ENCODE measurements around the gene MSMB.
"Not testable (repeated sequence)": the region's sequence is repeated elsewhere in the genome, so short reads cannot be mapped to it uniquely, and the experiment has no call there.

The MSMB gene, protein sequence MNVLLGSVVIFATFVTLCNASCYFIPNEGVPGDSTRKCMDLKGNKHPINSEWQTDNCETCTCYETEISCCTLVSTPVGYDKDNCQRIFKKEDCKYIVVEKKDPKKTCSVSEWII

DNA sequence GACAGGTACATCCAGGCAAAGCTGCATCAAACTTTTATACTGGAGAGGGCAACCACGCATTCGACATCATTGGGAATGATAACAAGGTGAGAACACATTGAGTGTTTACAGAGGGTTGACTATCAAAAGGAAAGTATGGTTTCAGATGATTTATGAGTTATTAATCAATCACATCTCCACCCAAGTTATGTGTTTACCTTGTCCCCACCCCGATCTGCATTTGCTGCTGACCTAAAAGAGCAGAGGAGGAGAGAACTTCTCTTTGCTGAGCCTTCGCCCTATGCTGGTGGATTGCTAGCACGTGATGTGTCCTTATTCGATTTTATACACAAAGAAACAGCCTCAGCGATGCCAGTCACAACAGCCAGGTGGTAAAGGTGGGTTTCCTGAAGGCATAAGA, at the start of gene MSMB:
Gene MSMB, minus strand, starts transcription at position 9 of the 400 bp plus-strand sequence. CDS start 32 bp downstream, outside the sequence.
- DNase-seq: no peak

DNA sequence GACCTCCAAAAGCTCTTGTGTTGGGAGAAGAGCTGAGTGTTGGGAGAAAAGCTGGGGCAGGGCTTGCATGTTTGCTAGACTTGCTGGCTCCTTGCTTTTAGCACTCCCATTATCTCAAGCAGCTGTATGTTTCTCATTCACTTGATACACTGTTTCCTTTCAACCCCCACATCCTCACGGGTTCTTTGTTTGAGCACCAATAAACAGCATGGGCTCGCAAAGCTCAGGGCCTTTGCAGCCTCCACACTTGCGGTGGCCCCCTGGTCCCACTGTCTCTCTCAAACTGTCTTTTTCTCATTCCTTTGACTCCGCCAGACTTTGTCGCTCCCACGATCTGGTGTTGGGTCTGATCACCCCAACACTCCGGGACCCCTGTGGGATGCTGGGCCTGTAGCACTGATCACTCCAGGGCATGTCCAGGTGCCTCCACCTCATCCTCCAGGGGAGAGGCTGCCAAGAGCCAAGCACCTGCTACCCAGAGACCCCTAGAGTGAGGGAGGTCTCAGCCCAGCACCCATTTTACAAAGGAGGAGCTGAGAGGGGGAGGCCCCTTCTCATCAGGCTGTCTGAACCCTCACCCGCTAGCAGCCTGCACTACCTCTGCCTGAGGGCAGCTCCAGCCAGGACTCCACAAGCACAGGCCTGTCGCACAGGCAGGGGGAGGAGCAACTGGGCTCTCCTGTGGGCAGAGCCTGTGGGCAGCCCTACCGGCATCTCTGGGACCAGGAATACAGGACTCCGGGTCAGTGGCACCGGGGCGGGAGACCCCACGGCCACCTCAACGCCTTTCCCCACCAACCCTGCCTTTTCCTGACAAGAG, 49.1 kb upstream of the MSMB start:
- peak; percentile 38 for DNase-seq

DNA sequence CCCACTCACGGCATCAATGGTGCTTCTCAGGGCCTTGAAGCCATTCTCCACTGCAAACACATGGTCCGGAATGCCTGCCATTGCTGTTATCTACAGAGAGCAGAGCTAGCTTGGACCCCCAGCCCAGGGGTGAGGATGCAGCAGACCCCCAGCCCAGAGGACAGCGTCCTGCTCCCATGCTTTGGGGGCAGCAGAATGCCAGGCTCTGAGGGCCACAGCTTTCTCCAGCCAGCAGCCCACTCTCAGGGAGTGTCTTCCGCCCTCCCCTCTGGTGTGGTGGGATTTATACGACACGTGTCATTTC, 48.1 kb upstream of the MSMB start:
- DNase-seq: no peak

DNA sequence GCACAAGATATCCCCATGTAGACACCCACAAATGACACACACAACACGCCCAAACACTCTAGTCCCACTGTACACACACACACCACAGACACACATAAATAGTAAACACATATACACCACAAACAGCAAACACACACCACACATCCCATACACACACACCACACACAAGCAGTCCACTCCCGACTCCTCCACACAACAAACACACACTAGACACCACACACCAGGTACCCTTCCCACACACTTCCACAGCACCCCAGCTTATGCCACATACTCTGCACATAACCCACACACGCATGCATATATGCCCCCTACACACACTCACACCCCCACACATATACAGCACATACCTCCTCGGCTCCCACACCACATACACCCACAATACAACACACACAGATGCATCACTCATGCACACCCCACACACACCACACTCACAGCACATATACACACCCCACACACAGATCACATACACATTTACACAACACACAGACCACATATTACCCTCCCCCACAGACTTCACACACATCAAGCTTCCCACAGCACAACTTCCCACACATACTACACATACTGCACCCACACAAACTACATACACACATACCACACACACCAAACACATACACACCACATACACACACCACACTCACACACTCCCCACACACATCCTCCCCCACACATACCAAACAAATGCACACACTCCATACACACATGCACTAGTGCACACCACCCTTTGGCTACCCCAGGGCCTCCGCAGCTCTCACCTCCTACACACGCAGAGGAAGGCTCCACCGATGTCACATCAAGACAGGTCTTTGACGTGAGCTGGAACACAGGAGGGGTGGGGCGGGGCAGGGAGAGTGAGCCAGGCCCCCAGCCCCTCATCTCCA, 47.5 kb upstream of the MSMB start:
- DNase-seq: peak; percentile 51

DNA sequence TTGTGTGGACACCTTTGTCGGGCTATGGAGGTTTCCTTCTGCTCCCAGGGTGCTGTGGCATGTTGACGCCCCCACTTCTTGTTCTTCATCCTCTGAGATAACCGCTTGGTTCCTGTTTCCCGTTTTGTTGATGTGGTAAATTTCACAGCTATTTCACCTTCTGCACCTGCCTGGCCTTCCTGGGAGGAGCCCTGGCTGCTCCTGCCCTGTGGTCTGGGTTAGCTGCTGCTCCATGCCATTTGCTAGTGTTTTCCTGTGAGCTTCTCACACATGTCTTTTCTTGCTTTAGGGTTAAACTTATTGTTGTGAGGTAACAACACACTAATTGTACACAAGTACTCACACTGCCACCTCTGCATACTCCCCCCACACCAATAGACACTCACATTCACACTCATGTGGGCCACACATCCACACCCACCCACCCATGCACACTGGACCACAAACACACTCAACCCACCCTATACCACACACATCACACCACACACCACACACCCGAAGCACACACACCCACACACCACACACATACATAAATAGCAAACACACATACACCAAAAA, 46.5 kb upstream of the MSMB start:
- DNase-seq: peak; percentile 20

DNA sequence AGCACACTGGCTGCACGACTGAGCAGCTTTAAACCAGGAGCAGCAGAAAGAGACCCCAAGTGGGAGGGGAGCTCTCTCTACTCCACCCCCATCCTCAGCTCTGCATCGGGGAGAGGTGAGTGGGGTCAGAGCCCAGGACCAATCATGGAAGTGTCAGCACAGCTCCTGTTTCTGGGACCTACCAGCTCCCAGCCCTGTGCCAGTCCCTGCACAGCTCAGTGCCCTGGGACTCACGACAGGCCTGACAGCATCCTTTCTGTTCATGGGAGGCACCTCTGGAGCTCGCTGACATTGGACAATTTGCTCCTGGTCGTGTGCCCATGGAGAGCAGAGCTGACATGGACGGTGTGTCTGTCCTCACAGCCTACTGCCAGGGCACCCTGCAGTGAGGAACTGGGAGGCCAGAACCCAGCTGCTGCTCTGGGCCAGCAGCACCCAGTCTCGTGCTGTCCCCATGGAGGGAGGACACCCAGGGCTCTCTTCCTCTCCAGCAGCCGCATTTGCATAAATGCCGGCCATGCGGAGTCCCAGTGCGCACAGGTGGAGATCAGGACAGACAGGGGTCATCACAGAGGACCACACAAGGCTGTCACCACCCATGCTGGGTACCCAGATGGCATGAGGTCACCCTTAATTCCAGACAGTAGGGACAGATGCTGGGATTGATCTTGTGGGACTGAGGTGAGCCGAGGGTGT, 45.9 kb upstream of the MSMB start:
- DNase-seq: peak; percentile 14

DNA sequence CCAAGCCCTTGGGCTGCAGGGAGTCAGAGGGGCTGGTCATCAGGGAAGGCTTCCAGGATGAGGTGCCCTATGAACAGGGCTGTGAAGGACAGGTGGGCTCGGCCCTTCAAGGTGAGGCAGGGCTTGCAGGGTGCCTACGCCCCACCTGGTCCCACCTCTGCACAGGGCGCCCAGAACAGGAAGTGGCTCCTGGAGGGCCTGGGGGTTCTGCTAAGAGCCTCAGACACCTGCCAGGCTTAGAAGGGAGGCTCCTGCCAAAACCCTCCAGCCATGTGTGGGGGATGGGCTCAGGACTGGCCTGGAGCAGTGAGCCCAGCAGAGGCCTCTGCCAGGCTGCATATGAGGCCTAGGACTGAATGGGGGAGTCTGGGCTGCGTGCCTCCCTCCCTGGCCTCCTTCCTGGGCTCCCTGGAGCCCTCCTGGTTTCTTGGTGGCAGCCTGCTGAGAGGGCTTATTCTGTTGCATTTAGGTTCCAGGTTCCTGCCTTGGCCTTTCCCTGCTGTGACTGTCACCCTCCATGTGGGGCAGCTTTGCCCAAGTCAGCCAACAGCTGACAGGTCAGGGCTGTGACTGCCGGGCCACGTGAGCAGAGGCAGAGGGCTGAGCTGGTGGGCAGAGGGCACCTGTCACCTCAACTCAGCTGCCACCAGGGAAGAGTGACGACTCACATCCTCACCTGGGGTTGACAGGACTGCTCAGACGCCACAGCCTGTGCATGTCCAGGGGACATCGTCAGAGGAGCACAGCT, 45.2 kb upstream of the MSMB start:
- peak; percentile 33 for DNase-seq

DNA sequence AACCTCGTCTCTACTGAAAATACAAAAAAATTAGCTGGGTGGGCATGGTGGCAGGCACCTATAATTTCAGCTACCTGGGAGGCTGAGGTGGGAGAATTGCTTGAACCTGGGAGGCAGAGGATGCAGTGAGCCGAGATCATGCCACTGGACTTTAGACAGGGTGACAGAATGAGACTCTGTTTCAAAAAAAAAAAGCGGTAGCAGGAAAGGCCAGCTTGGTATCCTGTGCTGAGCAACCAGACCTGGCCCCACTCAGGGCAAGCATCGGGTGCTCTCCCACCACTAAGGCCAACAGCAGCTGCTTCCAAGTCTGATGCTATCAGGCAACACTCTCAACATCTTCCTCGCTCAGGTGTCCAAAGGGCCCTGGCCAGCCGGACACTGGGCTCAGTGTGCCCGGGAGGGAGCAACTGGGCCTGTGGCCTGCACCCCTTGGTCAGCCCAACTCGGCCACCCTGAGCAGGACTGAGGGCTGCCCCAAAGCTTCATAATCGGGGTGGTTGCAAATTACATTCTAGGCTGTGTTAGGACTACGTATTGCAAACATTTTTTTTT, 44.3 kb upstream of the MSMB start:
- DNase-seq: no peak

DNA sequence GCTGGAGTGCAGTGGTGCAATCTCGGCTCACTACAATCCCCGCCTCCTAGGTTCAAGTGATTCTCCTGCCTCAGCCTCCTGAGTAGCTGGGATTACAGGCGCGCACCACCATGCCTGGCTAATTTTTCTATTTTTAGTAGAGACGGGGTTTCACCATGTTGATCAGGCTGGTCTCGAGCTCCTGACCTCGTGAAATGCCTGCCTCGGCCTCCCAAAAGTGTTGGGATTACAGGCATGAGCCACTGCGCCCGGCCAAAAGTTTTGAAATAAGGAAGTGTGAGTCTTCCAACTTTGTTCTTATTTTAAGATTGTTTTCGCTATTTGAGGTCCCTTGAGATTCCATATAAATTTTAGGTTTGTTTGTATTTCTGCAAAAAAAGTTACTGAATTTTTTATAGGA, 41.3 kb upstream of the MSMB start:
- not testable (repeated sequence) for DNase-seq

DNA sequence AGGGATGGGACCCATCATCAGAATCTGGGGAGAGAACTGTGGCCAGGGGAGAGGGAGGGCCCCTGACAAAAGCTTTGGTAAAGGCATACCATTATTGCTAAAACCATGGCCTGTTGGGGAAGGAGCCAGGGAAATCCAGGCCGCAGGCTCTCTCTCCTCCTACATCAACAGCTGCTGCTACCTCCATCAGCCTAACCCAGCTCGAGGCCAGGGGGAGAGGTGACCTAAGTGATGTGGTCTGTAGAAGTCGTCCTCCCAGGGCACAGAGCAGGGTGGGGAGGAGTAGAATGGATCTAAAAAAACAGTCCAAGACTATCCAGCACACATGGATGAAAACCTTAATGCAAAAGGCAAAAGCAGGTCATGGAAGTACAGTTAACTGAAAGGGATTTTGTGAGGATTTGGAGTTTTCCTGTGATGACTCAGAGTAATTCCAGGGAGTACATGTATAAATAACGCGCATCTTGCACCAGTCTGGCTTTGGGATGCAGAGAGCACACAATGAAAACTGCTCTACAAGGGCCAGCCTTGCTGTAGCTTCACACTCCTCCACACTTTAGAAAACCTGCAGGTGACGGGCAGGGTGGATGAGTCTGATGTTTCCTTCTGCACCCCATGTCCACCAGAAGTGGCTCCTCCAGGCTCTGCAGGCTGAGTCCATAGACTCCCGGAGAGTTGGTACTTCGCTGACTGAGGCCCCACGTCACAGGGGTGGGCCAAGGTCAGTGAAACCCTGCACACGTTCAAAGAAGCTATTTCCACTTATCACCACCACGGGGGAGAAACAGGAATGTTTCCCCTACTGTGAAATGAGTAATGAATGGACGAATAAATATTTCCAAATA, 38.5 kb upstream of the MSMB start:
- DNase-seq: no peak

DNA sequence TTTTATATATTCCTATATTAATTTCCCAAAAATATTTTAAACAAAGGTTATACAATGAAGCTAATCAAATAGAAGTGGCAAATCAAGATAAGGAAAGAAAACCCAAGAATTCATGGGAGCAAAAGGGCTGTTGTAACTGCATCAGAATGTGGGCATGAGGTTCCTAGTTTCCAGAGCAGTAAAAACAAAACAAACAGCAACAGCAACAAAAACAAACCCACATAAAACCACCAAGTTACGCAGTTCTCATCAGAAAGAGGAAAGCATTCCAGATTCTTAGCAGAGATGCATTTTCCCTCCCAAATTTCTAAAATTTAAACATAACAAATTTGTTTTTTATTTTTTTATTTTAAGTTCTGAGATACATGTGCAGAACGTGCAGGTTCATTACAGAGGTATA, 34.8 kb upstream of the MSMB start:
- no peak for DNase-seq

DNA sequence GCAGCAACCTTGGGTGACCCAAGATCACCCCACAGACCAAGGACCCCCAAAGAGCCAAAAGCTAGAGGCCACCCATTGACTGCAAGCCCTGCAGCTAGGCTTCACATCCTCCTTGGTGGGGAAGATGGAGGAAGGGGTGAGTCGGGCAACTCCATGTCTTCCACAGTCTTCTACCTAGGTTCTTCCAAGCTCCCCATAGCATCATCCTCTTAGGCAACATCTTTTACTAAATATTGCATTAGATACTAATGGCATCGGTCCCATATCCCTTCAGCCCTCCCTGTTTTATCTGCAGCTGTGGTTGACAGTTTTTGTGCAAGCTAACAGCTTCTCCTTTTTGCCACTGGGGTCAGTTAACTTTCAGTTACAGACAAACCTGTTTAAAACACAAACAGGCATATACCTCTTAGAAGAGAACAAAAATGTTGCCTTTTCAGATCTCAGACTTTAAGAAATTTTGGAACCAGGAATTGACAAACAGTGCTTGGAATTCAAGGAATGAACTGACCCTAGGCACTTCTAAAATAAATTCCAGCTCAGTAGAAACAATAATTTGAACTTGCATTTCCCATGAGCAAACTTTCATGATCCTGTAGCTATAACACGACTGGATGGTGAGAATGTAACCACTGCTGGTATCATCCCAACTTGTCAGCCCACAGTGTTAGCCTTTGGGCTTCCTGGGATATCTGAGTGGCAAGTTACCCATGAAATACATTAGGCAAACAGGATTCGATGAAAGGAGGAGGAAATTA, 33.9 kb upstream of the MSMB start:
- DNase-seq: no peak

DNA sequence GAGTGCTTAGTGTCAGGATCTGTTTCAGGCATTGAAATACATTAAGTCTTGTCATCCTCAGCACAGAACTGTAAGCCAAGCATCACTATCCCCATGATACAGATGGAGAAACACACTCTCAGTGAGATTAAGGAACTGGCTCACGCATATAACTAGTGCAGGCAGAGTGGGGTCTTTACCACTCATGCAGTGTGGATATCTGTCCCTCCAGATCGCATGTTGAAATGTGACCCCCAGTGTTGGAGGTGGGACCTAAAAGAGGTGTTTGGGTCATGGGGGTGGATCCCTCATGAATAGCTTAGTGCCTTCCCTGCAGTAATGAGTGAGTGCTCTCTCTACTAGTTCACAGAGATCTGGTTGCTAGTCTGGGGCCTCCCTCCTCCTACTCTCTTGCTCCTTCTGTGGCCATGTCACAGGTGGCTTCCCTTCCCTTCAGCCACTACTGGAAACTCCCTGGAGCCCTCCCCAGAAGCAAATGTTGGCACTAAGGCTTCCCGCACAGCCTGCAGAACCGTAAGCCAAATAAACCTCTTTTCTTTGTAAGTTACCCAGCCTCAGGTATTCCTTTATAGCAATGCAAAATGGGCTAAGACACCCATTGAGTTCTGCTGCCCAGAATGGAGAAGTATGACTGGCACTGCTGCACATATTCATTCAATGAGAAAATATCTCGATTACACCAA, 31.8 kb upstream of the MSMB start:
- DNase-seq: no peak

DNA sequence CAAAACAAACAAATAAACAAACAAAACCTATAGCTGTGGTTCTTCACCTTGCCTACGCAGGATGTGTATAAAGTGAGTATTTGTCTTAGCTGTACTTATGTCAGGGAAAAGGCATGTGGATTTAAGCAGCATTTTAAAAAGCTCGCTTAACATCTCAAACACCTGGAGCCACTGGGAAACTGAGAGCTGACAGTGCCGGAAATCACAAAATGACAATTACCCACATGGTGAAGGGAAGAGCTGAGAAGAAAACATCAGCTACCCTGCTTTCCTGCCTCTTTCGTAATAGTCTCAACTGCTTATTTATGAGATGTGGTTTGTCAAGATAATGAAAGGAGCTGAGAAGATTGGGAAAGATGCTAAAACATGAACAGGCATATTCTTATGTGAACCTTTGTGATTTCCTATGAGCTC, 31.1 kb upstream of the MSMB start:
- DNase-seq: no peak

DNA sequence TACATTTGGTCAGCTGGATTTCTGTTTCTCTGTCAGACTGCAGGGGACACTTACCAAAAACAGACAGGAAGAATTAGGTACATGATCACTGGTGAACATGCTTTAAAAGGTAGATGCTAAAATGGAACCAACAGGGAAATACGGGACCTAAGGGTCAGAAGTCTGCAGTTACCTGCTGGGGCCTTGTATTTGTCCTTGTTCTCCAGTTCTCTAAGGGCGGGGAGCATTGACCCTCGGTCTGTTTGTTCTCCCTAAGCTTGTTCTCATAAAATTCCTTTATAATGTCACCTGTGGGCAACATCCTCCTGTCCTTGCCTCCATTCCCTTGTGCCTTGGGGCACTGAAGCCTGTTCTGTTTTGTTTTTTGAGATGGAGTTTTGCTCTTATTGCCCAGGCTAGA, 29.8 kb upstream of the MSMB start:
- DNase-seq: no peak

DNA sequence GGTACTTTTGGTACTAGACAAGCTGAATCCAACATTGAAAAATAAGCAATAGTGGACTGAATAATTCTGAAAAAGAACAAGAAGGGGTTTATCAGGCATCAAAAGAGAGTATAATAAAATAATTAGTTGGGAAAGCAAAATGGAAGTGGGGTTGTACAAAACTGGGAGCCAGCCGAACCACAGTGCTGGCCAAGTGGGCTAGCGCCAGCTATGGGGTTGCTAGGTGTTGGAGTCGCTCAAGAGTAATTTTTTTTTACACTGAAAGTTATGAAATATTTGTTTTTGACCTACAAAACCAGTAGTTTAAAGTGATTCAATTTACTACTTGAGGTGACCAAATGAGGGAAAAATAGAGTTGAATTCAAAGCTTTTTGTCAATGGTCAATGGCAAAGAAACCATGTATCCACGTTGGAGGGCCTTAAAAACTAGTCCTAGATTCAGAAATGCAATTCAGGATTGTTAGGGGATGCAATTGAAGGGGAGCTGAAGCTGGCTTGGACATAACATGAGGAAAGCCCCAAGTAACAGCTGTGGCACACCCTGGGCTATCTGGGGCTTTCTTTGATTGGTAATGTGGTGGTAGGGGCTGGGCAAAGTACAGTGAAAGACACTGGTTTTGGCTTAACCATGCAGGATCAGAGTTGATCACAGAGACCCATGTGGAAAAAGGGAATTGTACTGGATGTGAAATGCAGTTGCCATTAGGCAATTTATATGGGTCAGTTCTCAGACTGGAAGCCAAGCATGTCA, 28.3 kb upstream of the MSMB start:
- no peak for DNase-seq

DNA sequence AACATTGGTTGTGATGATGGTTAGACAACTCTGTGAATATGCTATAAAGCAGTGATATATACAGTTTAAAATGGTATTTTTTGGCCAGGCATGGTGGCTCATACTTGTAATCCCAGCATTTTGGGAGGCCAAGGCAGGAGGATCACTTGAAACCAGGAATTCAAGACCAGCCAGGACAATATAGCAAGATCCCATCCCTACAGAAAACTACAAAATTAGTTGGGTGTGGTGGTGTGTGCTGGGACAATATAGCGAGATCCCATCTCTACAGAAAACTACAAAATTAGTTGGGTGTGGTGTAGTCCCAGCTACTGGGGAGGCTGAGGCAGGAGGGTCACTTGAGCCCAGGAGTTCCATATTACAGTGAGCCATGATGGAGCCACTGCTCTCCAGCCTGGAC, 27.5 kb upstream of the MSMB start:
- no peak for DNase-seq

DNA sequence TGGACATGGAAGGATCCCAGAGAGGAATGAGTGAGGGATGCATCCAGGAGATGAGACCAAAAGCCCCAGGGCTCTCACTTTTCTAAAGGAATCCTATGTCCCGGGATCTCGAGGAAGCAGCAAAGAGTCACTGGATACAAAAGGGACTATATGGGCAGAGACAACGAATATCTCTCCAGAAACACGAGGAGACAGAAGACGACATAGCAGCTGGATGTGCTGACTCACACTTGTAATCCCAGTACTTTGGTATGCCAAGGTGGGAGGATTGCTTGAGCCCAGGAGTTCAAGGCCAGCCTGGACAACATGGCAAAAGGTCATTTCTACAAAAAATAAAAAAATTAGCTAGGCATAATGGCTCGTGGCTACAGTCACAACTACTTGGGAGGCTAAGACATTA, 24.7 kb upstream of the MSMB start:
- DNase-seq: no peak
